HEK293 (cell line): ENCODE measurements around the gene STAG3.
A peak's percentile ranks its signal among the peaks of the same experiment; 100 is the strongest.
"Not testable (repeated sequence)": the region's sequence is repeated elsewhere in the genome, so short reads cannot be mapped to it uniquely, and the experiment has no call there.

Experiments used
- CTCF ChIA-PET: fragments of 350-600 bp; formaldehyde crosslinking; extraction: SDS; loops from one replicate; lab custom pipeline; 2021; ENCODE audit warnings: antibody characterized with exemption; lab: Yijun Ruan, JAX
- POLR2A ChIA-PET: fragments of 300-600 bp; formaldehyde crosslinking; extraction: SDS; loops from one replicate; lab custom pipeline; 2020; ENCODE audit warnings: antibody characterized with exemption, inconsistent platforms; lab: Yijun Ruan, JAX
- H3K27ac ChIP-seq: fragments of 200-500 bp; sonication (Bioruptor generic); 2 replicates; pipeline ENCODE4 v1.5.1; 2014; ENCODE audit warnings: low read depth, low read length, control low read depth, inconsistent platforms; ENCODE audit errors: extremely low read depth
- H3K36me3 ChIP-seq, 2 experiments: fragments of 200-500 bp in 1 of 2; sonication (Bioruptor generic) in 1 of 2; 1 replicate in 1 of 2; 2 replicates in 1 of 2; pipeline ENCODE4 v1.5.1; 2014 to 2017; ENCODE audit warnings: inconsistent platforms in 2 of 2, low read length in 2 of 2; ENCODE audit not compliant: control insufficient read depth in 2 of 2, insufficient read depth in 1 of 2
- H3K4me1 ChIP-seq: fragments of 200-500 bp; sonication (Bioruptor generic); 2 replicates; pipeline ENCODE4 v1.5.1; 2014; ENCODE audit warnings: mild to moderate bottlenecking, low read length, inconsistent platforms; ENCODE audit not compliant: control insufficient read depth, insufficient read depth
- H3K4me3 ChIP-seq: 2 replicates; pipeline ENCODE4 v1.5.1; 2011; ENCODE audit warnings: low read depth, mild to moderate bottlenecking, control low read depth, low read length, moderate library complexity
- H3K9me3 ChIP-seq: fragments of 200-500 bp; sonication (Bioruptor generic); 2 replicates; pipeline ENCODE4 v1.5.1; 2014; ENCODE audit warnings: low read depth, low read length, inconsistent platforms; ENCODE audit not compliant: control insufficient read depth, insufficient read depth
- GLI4 ChIP-seq: fragments of 450-650 bp; formaldehyde crosslinking; IDR thresholded peaks from 2 replicates; pipeline ENCODE4 v1.5.1; 2016; ENCODE audit warnings: missing biosample characterization, missing genetic modification characterization
- HOXA7 ChIP-seq: sonication (generic); formaldehyde crosslinking; IDR thresholded peaks from 2 replicates; pipeline ENCODE4 v1.8.1; 2022; ENCODE audit warnings: missing genetic modification reagents, borderline replicate concordance
- KLF1 ChIP-seq: fragments of 450-650 bp; formaldehyde crosslinking; IDR thresholded peaks from 2 replicates; pipeline ENCODE4 v1.5.1; 2016; ENCODE audit warnings: missing biosample characterization, missing genetic modification characterization
- KLF17 ChIP-seq: fragments of 450-650 bp; formaldehyde crosslinking; IDR thresholded peaks from 2 replicates; pipeline ENCODE4 v1.5.1; 2016; ENCODE audit warnings: missing biosample characterization, missing genetic modification characterization
- MYNN ChIP-seq: fragments of 450-650 bp; formaldehyde crosslinking; IDR thresholded peaks from 2 replicates; pipeline ENCODE4 v1.5.1; 2016; ENCODE audit warnings: missing biosample characterization, missing genetic modification characterization, borderline replicate concordance
- PRDM1 ChIP-seq: fragments of 450-650 bp; formaldehyde crosslinking; IDR thresholded peaks from 2 replicates; pipeline ENCODE4; 2016; ENCODE audit warnings: missing biosample characterization, missing genetic modification characterization
- PRDM6 ChIP-seq: fragments of 450-650 bp; formaldehyde crosslinking; IDR thresholded peaks from 2 replicates; pipeline ENCODE4 v1.5.1; 2017; ENCODE audit warnings: missing biosample characterization, missing genetic modification characterization
- RBAK ChIP-seq: fragments of 450-650 bp; formaldehyde crosslinking; IDR thresholded peaks from 2 replicates; pipeline ENCODE4 v1.5.1; 2016; ENCODE audit warnings: missing biosample characterization, missing genetic modification characterization
- REPIN1 ChIP-seq: fragments of 450-650 bp; formaldehyde crosslinking; IDR thresholded peaks from 2 replicates; pipeline ENCODE4 v1.5.1; 2017; ENCODE audit warnings: missing biosample characterization, missing genetic modification characterization, low read depth
- SP7 ChIP-seq: fragments of 450-650 bp; formaldehyde crosslinking; IDR thresholded peaks from 2 replicates; pipeline ENCODE4 v1.5.1; 2016; ENCODE audit warnings: missing biosample characterization, missing genetic modification characterization
- ZBTB8A ChIP-seq: fragments of 450-650 bp; formaldehyde crosslinking; IDR thresholded peaks from 2 replicates; pipeline ENCODE4 v1.5.1; 2016; ENCODE audit warnings: missing biosample characterization, missing genetic modification characterization
- ZNF10 ChIP-seq: fragments of 450-650 bp; formaldehyde crosslinking; IDR thresholded peaks from 2 replicates; pipeline ENCODE4 v1.5.1; 2017; ENCODE audit warnings: missing biosample characterization, missing genetic modification characterization
- ZNF114 ChIP-seq: fragments of 450-650 bp; formaldehyde crosslinking; IDR thresholded peaks from 2 replicates; pipeline ENCODE4 v1.5.0; 2017; ENCODE audit warnings: missing biosample characterization, missing genetic modification characterization
- ZNF140 ChIP-seq: fragments of 450-650 bp; formaldehyde crosslinking; IDR thresholded peaks from 2 replicates; pipeline ENCODE4 v1.5.1; 2016; ENCODE audit warnings: missing biosample characterization, missing genetic modification characterization
- ZNF155 ChIP-seq: fragments of 450-650 bp; formaldehyde crosslinking; IDR thresholded peaks from 2 replicates; pipeline ENCODE4 v1.5.1; 2016; ENCODE audit warnings: missing biosample characterization, missing genetic modification characterization
- ZNF19 ChIP-seq: fragments of 450-650 bp; formaldehyde crosslinking; IDR thresholded peaks from 2 replicates; pipeline ENCODE4; 2016; ENCODE audit warnings: missing biosample characterization, missing genetic modification characterization, low read depth
- ZNF324 ChIP-seq: fragments of 450-650 bp; formaldehyde crosslinking; IDR thresholded peaks from 2 replicates; pipeline ENCODE4 v1.5.1; 2016; ENCODE audit warnings: missing biosample characterization, missing genetic modification characterization
- ZNF391 ChIP-seq: fragments of 450-650 bp; formaldehyde crosslinking; IDR thresholded peaks from 2 replicates; pipeline ENCODE4 v1.5.1; 2016; ENCODE audit warnings: low read depth, missing biosample characterization, missing genetic modification characterization, borderline replicate concordance
- ZNF501 ChIP-seq: fragments of 450-650 bp; formaldehyde crosslinking; IDR thresholded peaks from 2 replicates; pipeline ENCODE4 v1.5.1; 2016; ENCODE audit warnings: missing biosample characterization, missing genetic modification characterization
- ZNF514 ChIP-seq: fragments of 450-650 bp; formaldehyde crosslinking; IDR thresholded peaks from 2 replicates; pipeline ENCODE4 v1.5.1; 2016; ENCODE audit warnings: missing biosample characterization, missing genetic modification characterization
- ZNF518A ChIP-seq: fragments of 450-650 bp; formaldehyde crosslinking; conservative IDR thresholded peaks from 2 replicates; pipeline ENCODE4 v1.5.1; 2016; ENCODE audit warnings: low read depth, missing biosample characterization, missing genetic modification characterization
- ZNF610 ChIP-seq: fragments of 450-650 bp; formaldehyde crosslinking; IDR thresholded peaks from 2 replicates; pipeline ENCODE4 v1.5.1; 2016; ENCODE audit warnings: missing biosample characterization, missing genetic modification characterization, borderline replicate concordance
- ZNF776 ChIP-seq: fragments of 450-650 bp; formaldehyde crosslinking; IDR thresholded peaks from 2 replicates; pipeline ENCODE4 v1.5.0; 2017; ENCODE audit warnings: missing biosample characterization, missing genetic modification characterization, borderline replicate concordance
- ZNF837 ChIP-seq: fragments of 450-650 bp; formaldehyde crosslinking; IDR thresholded peaks from 2 replicates; pipeline ENCODE4 v1.5.1; 2016; ENCODE audit warnings: missing biosample characterization, missing genetic modification characterization
- ZSCAN16 ChIP-seq: fragments of 450-650 bp; formaldehyde crosslinking; IDR thresholded peaks from 2 replicates; pipeline ENCODE4 v1.5.1; 2016; ENCODE audit warnings: missing biosample characterization, missing genetic modification characterization
- ZSCAN23 ChIP-seq: fragments of 450-650 bp; formaldehyde crosslinking; IDR thresholded peaks from 2 replicates; pipeline ENCODE4 v1.5.1; 2016; ENCODE audit warnings: missing biosample characterization, missing genetic modification characterization

Gene STAG3

GRCh38 chr7:100130220-100130607 lies 47.5 kb upstream of the STAG3 start:
- H3K4me1 ChIP-seq, H3K9me3 ChIP-seq, H3K27ac ChIP-seq, H3K36me3 ChIP-seq, H3K4me3 ChIP-seq: not testable (repeated sequence)
- ChIA-PET POLR2A (interaction anchor here (0.6 to 3.7 kb wide), 6 partner anchors 12 to 136 kb away, joined by 3 to 31 read pairs (median 4); partner anchors contain the start of genes AP4M1, LAMTOR4 and MCM7), CTCF (interaction anchor here (0.6 to 8.7 kb wide), 22 partner anchors 9 to 290 kb away, joined by 3 to 119 read pairs (median 4); no protein-coding TSS in a partner anchor)
- TF ChIP-seq ZSCAN23 (0 out of 2 replicates have a peak, but pooled peaks have one; percentile 20), KLF17 (tag by site-specific recombination) (peak; percentile 46; the same call in 1 of the 2 replicates), SP7 (tag by site-specific recombination) (peak; percentile 83), KLF1 (tag by site-specific recombination) (0 out of 2 replicates have a peak, but pooled peaks have one; percentile 11)

- Histone ChIP-seq H3K9me3 (no peaks in the 10 kb centered on the region), H3K4me3 (no peak overlapping the region), H3K36me3 (no peaks in the 10 kb centered on the region), H3K27ac (no peak overlapping the region), H3K4me1 (no peaks in the 10 kb centered on the region; the same call in 1 of the 2 replicates)
- CTCF ChIA-PET: interaction anchor here (0.5 to 8.7 kb wide), 26 partner anchors 9 to 277 kb away, joined by 3 to 119 read pairs (median 4); no protein-coding TSS in a partner anchor
- POLR2A ChIA-PET: interaction anchor here (0.6 to 3.7 kb wide), 5 partner anchors 12 to 136 kb away, joined by 3 to 31 read pairs (median 4); partner anchors contain the start of genes AP4M1, LAMTOR4 and MCM7
- TF ChIP-seq ZNF610 (tag by site-specific recombination) (peak; percentile 64; the same call in 1 of the 2 replicates), PRDM1 (tag by site-specific recombination) (peak; percentile 91), ZNF501 (tag by site-specific recombination) (no peak), ZNF518A (tag by site-specific recombination) (no peak), ZNF391 (tag by site-specific recombination) (peak; percentile 37; the same call in 1 of the 2 replicates), MYNN (tag by site-specific recombination) (no peak), ZBTB8A (tag by site-specific recombination) (peak; percentile 29; the same call in 1 of the 2 replicates), ZNF140 (tag by site-specific recombination) (no peak), HOXA7 (no peak), ZNF324 (tag by site-specific recombination) (no peak), RBAK (tag by site-specific recombination) (no peak), ZSCAN16 (tag by site-specific recombination) (no peak), ZNF10 (tag by site-specific recombination) (no peak), PRDM6 (tag by site-specific recombination) (no peak), ZNF19 (tag by site-specific recombination) (no peak), ZNF114 (tag by site-specific recombination) (no peak), ZNF776 (tag by site-specific recombination) (no peak), GLI4 (tag by site-specific recombination) (no peak), REPIN1 (peak; percentile 33; the same call in 1 of the 2 replicates), ZNF514 (tag by site-specific recombination) (no peak), ZNF837 (tag by site-specific recombination) (no peak), ZNF155 (no peak)
These were observed 46.9 kb upstream of the STAG3 start for GRCh38 chr7:100130608-100131453.
